ENCODE measurements around the gene PCK2.

The PCK2 gene

DNA sequence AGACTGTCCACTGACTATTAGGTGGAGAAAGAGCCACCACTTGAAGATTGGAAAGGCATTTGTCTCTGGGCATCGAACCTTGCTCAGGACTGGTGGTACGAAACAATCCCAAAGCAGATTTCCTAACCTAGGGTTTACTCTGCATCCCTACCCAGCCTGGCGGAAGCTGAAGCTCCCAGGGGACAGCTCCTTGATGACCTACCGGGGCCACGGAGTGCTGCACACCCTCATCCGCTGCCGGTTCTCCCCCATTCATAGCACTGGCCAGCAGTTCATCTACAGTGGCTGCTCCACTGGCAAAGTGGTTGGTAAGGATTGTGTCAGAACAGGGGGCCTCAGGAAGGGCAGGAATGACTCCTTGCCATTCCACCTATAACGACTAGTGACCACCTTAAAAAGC lies 27.1 kb downstream of the PCK2 start:
- H3K36me3 ChIP-seq (replicated peaks; ENCODE audit: insufficient read depth, low read length): no peaks in the 10 kb centered on the region
- no peak overlapping the region for H3K9ac ChIP-seq (ENCODE audit: low read length)
- no peak overlapping the region for H2AFZ ChIP-seq (ENCODE audit: low read length)
- no peaks in the 10 kb centered on the region for H3K27me3 ChIP-seq (replicated peaks; ENCODE audit: insufficient read depth, low read length)
- H3K9me3 ChIP-seq (replicated peaks; ENCODE audit: insufficient read depth, low read length): no peaks in the 10 kb centered on the region
- no peak overlapping the region for H3K4me2 ChIP-seq (ENCODE audit: low read depth, low read length)
- no peaks in the 10 kb centered on the region for H3F3A ChIP-seq (ENCODE audit: insufficient read depth, low read length)
- H3K9me2 ChIP-seq (replicated peaks; ENCODE audit: insufficient read depth, low read length): no peaks in the 10 kb centered on the region
- H3K79me2 ChIP-seq (ENCODE audit: low read length): peaks cover 4% of the 10 kb centered on the region
- no peaks in the 10 kb centered on the region for H3K4me1 ChIP-seq (ENCODE audit: low read length)
- H4K20me1 ChIP-seq (ENCODE audit: insufficient read depth, low read length): no peaks in the 10 kb centered on the region
- DNase-seq: no peak
- TF ChIP-seq EZH2phosphoT487 (IDR thresholded peaks at IDR 0.05; ENCODE audit: low read length) (no peak), EZH2 (optimal IDR thresholded peaks at IDR 0.05; ENCODE audit: low read depth, low read length) (no peak)
- TF ChIP-seq, protein P1, sequence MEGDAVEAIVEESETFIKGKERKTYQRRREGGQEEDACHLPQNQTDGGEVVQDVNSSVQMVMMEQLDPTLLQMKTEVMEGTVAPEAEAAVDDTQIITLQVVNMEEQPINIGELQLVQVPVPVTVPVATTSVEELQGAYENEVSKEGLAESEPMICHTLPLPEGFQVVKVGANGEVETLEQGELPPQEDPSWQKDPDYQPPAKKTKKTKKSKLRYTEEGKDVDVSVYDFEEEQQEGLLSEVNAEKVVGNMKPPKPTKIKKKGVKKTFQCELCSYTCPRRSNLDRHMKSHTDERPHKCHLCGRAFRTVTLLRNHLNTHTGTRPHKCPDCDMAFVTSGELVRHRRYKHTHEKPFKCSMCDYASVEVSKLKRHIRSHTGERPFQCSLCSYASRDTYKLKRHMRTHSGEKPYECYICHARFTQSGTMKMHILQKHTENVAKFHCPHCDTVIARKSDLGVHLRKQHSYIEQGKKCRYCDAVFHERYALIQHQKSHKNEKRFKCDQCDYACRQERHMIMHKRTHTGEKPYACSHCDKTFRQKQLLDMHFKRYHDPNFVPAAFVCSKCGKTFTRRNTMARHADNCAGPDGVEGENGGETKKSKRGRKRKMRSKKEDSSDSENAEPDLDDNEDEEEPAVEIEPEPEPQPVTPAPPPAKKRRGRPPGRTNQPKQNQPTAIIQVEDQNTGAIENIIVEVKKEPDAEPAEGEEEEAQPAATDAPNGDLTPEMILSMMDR (IDR thresholded peaks at IDR 0.05; ENCODE audit: low read length): no peak
- H3K27ac ChIP-seq (ENCODE audit: low read length): no peak overlapping the region
- no peak overlapping the region for H3K4me3 ChIP-seq (ENCODE audit: low read length)

DNA sequence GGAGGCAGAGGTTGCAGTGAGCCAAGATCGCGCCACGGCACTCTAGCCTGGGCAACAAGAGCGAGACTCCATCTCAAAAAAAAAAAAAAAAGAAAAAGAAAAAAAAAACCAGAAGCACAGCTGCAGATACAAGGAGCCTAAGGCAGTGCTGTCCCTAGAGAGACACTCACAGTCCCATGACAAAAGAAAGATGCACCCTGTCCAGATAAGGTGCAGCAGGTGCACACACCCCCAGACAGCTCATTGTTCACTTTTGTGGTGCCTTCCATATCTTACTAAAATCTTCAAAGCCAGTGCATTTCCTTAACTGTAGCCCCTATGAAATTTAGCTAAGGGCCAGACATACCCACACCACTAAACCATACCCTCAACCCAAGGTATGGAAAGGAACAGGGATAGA lies 28.3 kb downstream of the PCK2 start:
- no peak overlapping the region for H3K4me3 ChIP-seq (ENCODE audit: low read length)
- H4K20me1 ChIP-seq (ENCODE audit: insufficient read depth, low read length): no peaks in the 10 kb centered on the region
- no peak overlapping the region for H3K4me2 ChIP-seq (ENCODE audit: low read depth, low read length)
- no peak overlapping the region for H3K9ac ChIP-seq (ENCODE audit: low read length)
- H3K27ac ChIP-seq (ENCODE audit: low read length): no peak overlapping the region
- H3K4me1 ChIP-seq (ENCODE audit: low read length): no peaks in the 10 kb centered on the region
- no peaks in the 10 kb centered on the region for H3K9me2 ChIP-seq (replicated peaks; ENCODE audit: insufficient read depth, low read length)
- TF ChIP-seq, protein P1 (IDR thresholded peaks at IDR 0.05; ENCODE audit: low read length): no peak
- TF ChIP-seq EZH2phosphoT487 (IDR thresholded peaks at IDR 0.05; ENCODE audit: low read length) (no peak), EZH2 (optimal IDR thresholded peaks at IDR 0.05; ENCODE audit: low read depth, low read length) (no peak)
- H3K79me2 ChIP-seq (ENCODE audit: low read length): no peaks in the 10 kb centered on the region
- DNase-seq: no peak
- no peaks in the 10 kb centered on the region for H3K9me3 ChIP-seq (replicated peaks; ENCODE audit: insufficient read depth, low read length)
- no peaks in the 10 kb centered on the region for H3K36me3 ChIP-seq (replicated peaks; ENCODE audit: insufficient read depth, low read length)
- no peaks in the 10 kb centered on the region for H3K27me3 ChIP-seq (replicated peaks; ENCODE audit: insufficient read depth, low read length)
- no peak overlapping the region for H2AFZ ChIP-seq (ENCODE audit: low read length)
- no peaks in the 10 kb centered on the region for H3F3A ChIP-seq (ENCODE audit: insufficient read depth, low read length)

DNA sequence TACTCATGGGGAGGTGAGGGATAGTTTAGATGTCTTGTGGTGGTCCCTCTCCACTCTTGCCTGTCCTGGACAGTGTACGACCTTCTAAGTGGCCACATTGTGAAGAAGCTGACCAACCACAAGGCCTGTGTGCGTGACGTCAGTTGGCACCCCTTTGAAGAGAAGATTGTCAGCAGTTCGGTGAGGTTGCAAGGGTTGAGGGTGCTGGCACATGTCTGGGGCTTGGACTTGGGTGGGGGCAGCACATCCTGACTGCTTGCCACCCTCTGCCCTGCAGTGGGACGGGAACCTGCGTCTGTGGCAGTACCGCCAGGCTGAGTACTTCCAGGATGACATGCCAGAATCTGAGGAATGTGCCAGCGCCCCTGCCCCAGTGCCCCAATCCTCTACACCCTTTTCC lies 28.8 kb downstream of the PCK2 start:
- TF ChIP-seq EZH2 (optimal IDR thresholded peaks at IDR 0.05; ENCODE audit: low read depth, low read length) (no peak), EZH2phosphoT487 (IDR thresholded peaks at IDR 0.05; ENCODE audit: low read length) (no peak)
- TF ChIP-seq, protein P1 (IDR thresholded peaks at IDR 0.05; ENCODE audit: low read length): no peak

More for the DNA sequence above, 28.8 kb downstream of the PCK2 start:
- H3K4me2 ChIP-seq (ENCODE audit: low read depth, low read length): no peak overlapping the region
- no peak overlapping the region for H3K9ac ChIP-seq (ENCODE audit: low read length)
- no peaks in the 10 kb centered on the region for H3K9me2 ChIP-seq (replicated peaks; ENCODE audit: insufficient read depth, low read length)
- no peak overlapping the region for H3K4me3 ChIP-seq (ENCODE audit: low read length)
- no peaks in the 10 kb centered on the region for H3F3A ChIP-seq (ENCODE audit: insufficient read depth, low read length)
- H3K9me3 ChIP-seq (replicated peaks; ENCODE audit: insufficient read depth, low read length): no peaks in the 10 kb centered on the region
- H3K27me3 ChIP-seq (replicated peaks; ENCODE audit: insufficient read depth, low read length): no peaks in the 10 kb centered on the region
- no peaks in the 10 kb centered on the region for H3K79me2 ChIP-seq (ENCODE audit: low read length)
- no peaks in the 10 kb centered on the region for H3K36me3 ChIP-seq (replicated peaks; ENCODE audit: insufficient read depth, low read length)
- no peak overlapping the region for H3K27ac ChIP-seq (ENCODE audit: low read length)
- no peaks in the 10 kb centered on the region for H4K20me1 ChIP-seq (ENCODE audit: insufficient read depth, low read length)
- H2AFZ ChIP-seq (ENCODE audit: low read length): no peak overlapping the region
- H3K4me1 ChIP-seq (ENCODE audit: low read length): no peaks in the 10 kb centered on the region
- DNase-seq: no peak
